BE2C (cell line): ENCODE data around the gene NTNG2.

Experiments
- DNase-seq: peaks from one replicate; pipeline ENCODE4 v3.0.0-alpha.2; 2020
- H3K27me3 ChIP-seq: fragments of 250-450 bp; sonication (Bioruptor Pico); 2 replicates; pipeline ENCODE4 v1.5.1; 2020; ENCODE audit warnings: mild to moderate bottlenecking
- H3K36me3 ChIP-seq: fragments of 250-450 bp; sonication (Bioruptor Pico); 2 replicates; pipeline ENCODE4 v1.5.1; 2020; ENCODE audit warnings: mild to moderate bottlenecking
- H3K4me1 ChIP-seq: fragments of 250-450 bp; sonication (Bioruptor Pico); 2 replicates; pipeline ENCODE4 v1.5.1; 2020
- H3K4me3 ChIP-seq: 2 replicates; pipeline ENCODE4 v1.5.1; 2011; ENCODE audit warnings: low read depth, low read length
- H3K9me3 ChIP-seq: fragments of 250-450 bp; sonication (Bioruptor Pico); 2 replicates; pipeline ENCODE4 v1.5.1; 2020
- TF ChIP-seq, protein P1 (sequence below): IDR thresholded peaks from 2 replicates; pipeline ENCODE4 v1.5.1; 2012; ENCODE audit warnings: mild to moderate bottlenecking, low read depth, low read length

The NTNG2 gene

DNA sequence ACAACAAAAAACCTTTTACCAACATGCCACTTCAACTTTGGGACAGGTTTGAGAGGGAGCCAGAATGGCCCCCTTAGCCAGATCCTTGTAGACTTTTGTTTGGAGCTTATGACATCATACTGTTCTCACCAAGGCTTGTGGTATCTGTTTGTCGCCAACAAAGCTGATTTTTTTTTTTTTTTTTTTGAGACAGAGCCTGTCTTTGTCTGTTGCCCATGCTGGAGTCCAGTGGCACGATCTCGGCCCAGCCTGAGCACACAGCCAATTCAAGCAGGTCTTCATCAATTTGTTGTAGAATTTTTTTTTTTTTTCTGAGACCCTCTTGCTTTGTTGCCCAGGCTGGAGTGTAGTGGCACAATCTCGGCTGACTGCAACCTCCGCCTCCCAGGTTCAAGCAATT, 26.4 kb upstream of the NTNG2 start:
- no peaks in the 10 kb centered on the region for H3K9me3 ChIP-seq

DNA sequence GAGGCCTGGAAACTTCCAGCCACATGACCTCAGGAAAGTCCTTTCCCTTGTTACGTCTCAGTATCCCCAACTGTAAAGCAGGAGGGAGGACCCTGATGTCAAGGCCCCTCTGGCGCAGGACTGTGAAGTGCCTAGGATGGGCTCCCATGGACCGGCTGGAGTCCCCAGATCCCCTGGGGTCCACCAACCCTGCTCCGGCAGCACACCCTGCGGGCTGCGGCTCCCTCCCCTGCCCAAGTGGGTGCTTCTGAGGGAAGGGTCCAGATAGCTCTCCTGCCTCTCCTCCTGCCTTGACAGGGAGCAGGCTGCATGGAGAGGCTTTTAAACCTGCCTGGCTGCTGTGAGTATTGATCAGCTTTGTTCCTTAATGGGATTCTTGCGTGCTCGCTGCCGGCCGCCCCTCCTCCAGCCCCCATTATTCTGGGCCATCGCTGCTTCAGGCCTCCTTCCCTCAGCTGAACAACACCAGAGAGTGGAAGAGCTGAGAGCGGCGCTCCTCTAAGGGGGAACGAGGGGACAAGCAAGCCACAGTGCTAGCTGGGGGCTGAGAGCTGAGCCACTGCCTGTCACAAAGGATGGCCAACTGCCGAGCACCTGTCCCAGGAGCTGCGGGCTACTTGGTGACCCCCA, 25.6 kb upstream of the NTNG2 start:
- Histone ChIP-seq H3K4me3 (no peak overlapping the region), H3K9me3 (no peaks in the 10 kb centered on the region), H3K36me3 (no peaks in the 10 kb centered on the region), H3K27me3 (no peaks in the 10 kb centered on the region), H3K4me1 (no peaks in the 10 kb centered on the region)
- TF ChIP-seq, protein P1, sequence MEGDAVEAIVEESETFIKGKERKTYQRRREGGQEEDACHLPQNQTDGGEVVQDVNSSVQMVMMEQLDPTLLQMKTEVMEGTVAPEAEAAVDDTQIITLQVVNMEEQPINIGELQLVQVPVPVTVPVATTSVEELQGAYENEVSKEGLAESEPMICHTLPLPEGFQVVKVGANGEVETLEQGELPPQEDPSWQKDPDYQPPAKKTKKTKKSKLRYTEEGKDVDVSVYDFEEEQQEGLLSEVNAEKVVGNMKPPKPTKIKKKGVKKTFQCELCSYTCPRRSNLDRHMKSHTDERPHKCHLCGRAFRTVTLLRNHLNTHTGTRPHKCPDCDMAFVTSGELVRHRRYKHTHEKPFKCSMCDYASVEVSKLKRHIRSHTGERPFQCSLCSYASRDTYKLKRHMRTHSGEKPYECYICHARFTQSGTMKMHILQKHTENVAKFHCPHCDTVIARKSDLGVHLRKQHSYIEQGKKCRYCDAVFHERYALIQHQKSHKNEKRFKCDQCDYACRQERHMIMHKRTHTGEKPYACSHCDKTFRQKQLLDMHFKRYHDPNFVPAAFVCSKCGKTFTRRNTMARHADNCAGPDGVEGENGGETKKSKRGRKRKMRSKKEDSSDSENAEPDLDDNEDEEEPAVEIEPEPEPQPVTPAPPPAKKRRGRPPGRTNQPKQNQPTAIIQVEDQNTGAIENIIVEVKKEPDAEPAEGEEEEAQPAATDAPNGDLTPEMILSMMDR = no peak
- DNase-seq = no peak

More for the DNA sequence above, 26.4 kb upstream of the NTNG2 start:
- TF ChIP-seq, protein P1 = no peak
- DNase-seq = no peak
- H3K36me3 ChIP-seq = no peaks in the 10 kb centered on the region
- H3K4me3 ChIP-seq = no peak overlapping the region
- H3K4me1 ChIP-seq = no peaks in the 10 kb centered on the region
- H3K27me3 ChIP-seq = no peaks in the 10 kb centered on the region

DNA sequence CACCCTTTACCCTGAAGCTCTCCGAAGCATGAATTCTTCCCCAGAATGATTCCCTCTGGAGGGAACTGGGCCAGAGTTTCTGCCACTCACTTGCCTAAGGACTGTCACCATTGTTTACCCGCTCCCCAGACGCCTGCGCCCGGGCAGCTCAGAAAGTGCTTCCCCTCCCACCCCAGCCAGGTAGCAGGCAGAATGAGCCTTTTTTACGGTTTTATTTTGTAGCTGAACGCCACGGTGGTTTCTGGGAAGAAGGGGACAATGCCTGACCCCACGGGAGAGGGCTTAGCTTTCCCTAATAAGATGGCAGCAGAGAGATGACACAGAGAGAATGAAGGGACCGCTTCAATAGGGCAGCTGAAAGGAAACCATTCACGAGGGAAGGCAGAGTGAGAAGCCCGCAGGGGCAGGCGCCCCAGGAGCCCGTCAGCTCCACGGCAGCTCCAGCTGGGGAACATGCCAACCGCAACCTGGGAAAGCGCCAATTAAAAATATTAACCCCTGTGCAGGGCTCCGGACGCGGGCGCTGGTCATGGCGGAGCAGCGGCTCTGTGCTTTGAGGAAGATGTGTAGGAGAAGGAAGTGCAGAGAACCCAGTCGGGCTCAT, 20.4 kb upstream of the NTNG2 start:
- Histone ChIP-seq H3K9me3 (no peaks in the 10 kb centered on the region), H3K4me3 (peak overlapping the region; percentile 38), H3K36me3 (no peaks in the 10 kb centered on the region), H3K27me3 (no peaks in the 10 kb centered on the region; the same call in 1 of the 2 replicates), H3K4me1 (peaks cover 5% of the 10 kb centered on the region; the same call in 1 of the 2 replicates)
- TF ChIP-seq, protein P1 = no peak
- DNase-seq = no peak

DNA sequence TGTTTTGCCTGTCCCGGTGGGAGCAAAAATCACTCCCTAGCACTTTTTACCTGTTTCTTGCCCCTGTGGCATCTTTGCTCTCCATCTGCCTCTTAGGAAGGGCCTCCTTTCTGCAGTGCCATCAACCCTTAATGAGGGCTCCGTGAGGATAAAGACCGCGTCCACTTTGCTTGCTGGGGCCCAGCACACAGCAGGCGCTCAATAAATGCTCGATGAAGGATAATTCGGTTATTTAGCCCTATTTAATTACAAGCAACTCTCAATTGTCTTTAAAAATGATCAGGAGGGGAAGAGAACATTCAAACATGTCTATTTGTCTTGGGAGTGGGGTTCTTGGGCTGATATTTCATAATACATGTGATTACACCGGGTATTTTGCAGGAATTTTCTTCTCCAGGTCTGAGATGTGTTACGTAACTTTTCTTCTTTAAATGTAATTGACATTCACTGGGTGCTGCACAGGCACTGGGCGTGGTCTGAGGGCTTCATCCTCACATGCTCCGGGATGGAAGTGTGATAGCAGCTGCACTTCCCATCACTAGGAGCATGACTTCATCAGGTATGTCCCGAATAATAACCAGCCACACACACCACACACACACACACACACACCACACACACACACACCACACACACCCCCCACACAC, 19.8 kb upstream of the NTNG2 start:
- Histone ChIP-seq H3K4me1 (peaks cover 5% of the 10 kb centered on the region; the same call in 1 of the 2 replicates), H3K27me3 (no peaks in the 10 kb centered on the region; the same call in 1 of the 2 replicates), H3K4me3 (peak overlapping the region; percentile 38), H3K9me3 (no peaks in the 10 kb centered on the region), H3K36me3 (no peaks in the 10 kb centered on the region)
- TF ChIP-seq, protein P1 = no peak
- DNase-seq = no peak

DNA sequence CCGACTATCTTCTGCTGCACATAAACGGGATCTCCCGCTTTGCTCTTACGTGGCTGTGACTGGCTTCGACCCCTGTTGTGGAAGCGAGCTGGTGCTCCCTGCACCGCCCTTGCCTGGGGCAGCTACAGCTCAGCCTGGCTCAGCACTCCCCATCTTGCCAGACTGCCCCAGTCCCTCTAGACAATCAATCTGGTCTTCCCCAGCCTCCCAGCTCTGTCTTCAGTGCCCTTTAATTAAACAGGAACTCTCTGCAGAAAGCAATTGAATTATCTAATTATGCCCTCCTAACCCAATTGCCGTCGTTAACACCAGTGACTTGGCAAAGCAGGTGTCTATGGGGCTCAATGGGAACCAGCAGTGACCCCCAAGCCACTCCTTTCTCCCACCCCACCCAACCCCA, 18.9 kb upstream of the NTNG2 start:
- TF ChIP-seq, protein P1 = no peak
- DNase-seq = peak; percentile 67
- Histone ChIP-seq H3K36me3 (no peaks in the 10 kb centered on the region), H3K4me1 (peaks cover 5% of the 10 kb centered on the region; the same call in 1 of the 2 replicates), H3K9me3 (no peaks in the 10 kb centered on the region), H3K27me3 (no peaks in the 10 kb centered on the region; the same call in 1 of the 2 replicates), H3K4me3 (no peak overlapping the region)

DNA sequence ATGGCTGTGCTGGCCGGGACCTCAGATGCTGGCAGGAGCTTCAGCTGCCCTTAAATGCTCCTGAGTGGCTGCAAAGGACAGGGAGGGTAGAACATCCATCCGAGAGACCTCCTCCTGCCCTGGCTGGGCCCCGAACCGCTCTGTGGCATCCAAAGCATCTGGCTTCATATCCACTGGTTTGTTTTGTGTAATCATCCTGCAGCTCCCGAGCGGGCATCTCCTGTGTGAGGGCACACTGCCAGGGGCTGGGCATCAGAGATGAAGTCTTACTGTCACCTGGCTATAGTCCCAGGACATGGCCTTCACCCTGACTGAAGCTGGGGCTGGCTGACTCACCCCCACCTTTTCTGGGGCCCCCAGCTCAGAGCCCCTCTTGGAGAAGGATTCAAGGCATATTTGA, 18.5 kb upstream of the NTNG2 start:
- peaks cover 5% of the 10 kb centered on the region; the same call in 1 of the 2 replicates for H3K4me1 ChIP-seq
- TF ChIP-seq, protein P1 = no peak
- no peaks in the 10 kb centered on the region for H3K36me3 ChIP-seq
- no peak overlapping the region for H3K4me3 ChIP-seq
- H3K9me3 ChIP-seq = no peaks in the 10 kb centered on the region
- H3K27me3 ChIP-seq = no peaks in the 10 kb centered on the region; the same call in 1 of the 2 replicates
- no peak for DNase-seq
